Raji (cell line): ENCODE measurements around the gene GRM1.

Source experiments
- POLR2A ChIP-seq: IDR thresholded peaks from 2 replicates; pipeline ENCODE4 v1.6.1; 2011; ENCODE audit warnings: low read depth, low read length, control low read depth; ENCODE audit not compliant: insufficient read depth

Gene GRM1

DNA sequence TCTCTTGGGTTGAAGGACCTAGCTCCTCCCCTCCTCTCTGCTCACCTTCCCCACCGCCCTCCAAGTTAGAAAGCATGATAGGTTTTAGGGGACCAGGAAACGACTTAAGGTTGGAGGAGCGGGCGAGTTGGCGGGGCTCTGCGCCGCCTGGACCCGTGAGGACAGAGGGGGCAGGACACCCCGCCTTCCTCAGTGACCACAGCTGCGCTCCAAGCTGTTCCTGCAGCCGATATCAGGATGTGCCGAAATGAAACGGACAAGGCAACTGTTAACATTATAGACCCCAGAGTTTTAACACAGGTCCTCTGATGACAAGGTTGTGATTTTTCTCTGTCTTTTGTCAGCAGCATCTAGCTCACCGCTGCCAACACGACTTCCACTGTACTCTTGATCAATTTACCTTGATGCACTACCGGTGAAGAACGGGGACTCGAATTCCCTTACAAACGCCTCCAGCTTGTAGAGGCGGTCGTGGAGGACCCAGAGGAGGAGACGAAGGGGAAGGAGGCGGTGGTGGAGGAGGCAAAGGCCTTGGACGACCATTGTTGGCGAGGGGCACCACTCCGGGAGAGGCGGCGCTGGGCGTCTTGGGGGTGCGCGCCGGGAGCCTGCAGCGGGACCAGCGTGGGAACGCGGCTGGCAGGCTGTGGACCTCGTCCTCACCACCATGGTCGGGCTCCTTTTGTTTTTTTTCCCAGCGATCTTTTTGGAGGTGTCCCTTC, at the start of gene GRM1:
Gene GRM1 (plus strand): TSS at position 212 of the 722 bp plus-strand sequence. CDS start 456 bp downstream, at position 668.
- no peak for TF ChIP-seq POLR2A

DNA sequence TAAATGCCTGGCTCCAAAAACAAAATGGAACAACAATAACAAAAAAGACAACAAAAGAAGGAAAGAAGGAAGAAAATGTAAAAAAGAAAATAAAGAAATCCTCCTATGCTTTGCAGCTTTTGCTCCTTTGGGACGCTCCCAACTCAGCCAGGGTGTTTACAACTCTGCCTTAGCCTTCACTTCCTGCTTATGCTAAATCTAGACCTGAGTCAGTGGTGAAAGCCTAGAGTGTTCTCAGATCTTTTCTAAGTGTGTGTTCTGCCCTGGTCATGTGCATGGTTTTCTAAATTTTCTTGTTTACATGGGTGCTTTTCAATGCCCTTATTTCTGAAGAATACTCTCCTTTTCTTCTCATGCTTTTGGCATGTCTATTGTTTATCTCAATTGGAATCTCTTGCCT, 19.5 kb upstream of the GRM1 start:
- TF ChIP-seq POLR2A = no peak

DNA sequence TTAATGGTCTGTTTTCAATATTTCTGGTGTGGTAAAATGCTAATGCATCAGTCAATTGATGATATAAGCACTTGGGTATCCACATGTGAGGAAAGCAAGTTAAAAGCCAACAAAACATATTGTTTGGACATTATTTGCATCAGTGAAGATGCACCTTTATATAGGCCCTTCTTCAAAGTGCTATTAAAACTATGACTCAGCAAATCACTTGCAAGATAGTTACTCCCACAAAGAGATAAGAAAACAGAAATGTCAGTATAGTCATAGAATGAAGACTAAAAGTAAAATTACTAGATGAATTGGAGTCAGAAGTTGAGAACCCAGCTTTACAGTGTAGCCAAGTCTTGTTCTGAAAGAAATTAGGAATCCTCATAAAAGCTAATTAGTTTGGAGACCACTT, 14.6 kb upstream of the GRM1 start:
- TF ChIP-seq POLR2A = no peak

DNA sequence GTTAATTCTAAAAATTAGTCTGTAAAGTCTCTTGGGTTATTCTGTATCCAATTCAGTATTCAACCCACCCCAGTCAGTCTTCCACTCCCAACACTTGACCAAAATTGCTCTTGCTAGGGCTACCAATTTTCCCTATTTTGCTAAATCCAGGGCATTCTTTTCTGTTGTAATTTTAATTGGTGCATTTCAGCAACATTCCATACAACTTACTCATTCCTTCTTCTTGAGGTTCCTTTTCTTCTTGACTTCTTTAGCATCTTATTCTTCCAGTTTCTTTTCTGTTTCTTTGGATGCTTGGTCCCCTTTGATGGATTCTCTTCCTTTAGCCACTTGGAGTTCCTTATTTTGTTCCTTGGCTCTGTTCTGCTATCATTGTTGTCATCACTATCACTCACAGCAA, 11.2 kb upstream of the GRM1 start:
- TF ChIP-seq POLR2A = no peak

DNA sequence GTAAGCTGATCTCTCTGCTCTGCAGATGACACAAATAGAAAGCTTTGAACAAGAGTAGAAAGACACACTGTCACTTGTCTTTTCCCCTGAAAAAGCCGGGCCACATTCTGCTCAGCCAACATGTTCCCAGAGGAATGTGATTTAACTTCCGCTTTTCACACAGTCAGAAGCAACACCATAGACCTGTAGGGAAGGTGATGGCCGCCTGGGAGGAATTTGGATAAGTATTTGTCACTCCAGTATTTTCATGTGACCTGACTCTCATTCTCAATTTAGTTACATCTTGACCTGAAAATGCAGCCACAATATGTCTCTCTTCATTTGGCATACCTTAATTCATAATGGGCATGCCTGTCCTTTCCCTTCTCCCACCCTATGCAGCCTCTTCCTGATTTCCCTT, 2.0 kb upstream of the GRM1 start:
- TF ChIP-seq POLR2A = no peak

DNA sequence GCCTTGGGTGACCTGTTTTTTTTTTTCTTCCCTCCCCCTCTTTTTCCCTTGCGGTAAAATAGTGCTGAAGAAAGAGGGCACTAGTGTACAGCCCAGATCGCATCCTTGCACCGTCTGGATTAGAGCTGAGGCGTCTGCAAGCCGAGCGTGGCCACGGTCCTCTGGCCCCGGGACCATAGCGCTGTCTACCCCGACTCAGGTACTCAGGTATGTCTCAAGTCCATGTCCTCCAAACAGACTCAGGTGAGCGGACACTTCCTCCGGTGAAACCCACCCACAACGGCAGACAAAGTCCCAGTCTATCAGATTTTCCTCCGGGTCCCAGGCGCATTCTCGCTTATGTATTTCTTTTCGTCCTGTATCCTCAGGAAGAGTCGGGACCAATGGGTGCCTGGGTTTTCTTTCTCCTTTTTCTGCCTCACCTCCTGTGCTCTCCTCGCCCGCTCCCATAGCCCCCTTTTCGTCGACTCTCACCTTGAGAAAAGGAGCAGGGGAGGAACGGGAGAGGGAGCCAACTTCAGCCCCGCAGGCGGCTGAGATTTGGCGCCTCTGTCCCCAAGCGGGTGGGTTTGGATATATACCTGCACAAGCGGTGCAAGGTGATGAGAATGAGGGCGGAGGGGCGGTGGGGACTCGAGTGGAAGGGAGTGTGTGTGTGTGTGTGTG, 1.1 kb upstream of the GRM1 start:
- no peak for TF ChIP-seq POLR2A

DNA sequence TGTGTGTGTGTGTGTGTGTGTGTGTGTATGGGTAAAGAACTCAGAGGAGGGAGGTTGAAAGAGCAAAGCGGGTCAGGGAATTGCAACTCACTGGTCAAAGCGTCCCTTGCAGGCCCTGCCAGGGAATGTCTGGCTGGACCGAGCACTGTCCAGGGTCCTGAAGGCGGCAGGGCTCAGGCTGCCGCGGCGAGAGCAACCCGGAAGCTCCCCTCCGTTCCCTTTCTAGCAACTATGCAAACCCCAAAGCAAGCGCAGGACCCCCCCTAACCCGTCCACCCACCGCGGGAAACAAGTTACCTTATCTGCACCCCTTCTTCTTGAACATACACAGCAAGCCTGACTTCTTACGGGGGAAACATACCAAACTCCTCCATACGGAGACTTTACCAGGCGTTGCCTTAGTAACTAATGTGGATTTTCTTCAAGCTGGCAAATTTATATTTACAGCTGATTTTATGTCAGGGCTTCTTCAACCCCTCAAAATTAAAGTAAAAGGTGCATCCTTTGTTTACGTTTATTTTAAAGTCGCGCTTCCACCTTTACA, 538 bp upstream of the GRM1 start:
- TF ChIP-seq POLR2A = no peak

DNA sequence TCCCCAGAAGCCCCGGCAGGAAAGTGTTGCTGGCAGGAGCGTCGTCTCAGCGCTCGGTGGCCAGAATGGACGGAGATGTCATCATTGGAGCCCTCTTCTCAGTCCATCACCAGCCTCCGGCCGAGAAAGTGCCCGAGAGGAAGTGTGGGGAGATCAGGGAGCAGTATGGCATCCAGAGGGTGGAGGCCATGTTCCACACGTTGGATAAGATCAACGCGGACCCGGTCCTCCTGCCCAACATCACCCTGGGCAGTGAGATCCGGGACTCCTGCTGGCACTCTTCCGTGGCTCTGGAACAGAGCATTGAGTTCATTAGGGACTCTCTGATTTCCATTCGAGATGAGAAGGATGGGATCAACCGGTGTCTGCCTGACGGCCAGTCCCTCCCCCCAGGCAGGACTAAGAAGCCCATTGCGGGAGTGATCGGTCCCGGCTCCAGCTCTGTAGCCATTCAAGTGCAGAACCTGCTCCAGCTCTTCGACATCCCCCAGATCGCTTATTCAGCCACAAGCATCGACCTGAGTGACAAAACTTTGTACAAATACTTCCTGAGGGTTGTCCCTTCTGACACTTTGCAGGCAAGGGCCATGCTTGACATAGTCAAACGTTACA, 817 bp downstream of the GRM1 start:
- no peak for TF ChIP-seq POLR2A

DNA sequence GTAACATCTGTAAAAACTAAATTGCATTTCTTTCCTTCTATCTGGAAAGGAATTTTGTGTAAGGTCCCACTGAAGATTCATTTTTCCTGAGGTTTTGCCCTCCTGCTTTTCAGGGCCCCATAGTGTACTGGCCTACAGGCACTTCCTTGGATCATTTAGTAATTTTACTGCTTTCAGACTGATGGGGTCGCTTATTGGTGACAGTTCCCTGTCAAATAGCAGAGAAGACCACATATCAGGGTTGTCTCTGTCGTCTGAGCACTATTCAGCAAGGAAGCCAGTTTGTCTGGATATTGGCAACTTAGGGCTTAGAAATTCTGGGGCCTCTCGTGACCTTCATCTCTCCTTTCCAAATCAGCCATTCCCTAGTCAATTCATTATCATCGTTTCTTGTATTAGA, 3.5 kb downstream of the GRM1 start:
- TF ChIP-seq POLR2A = no peak

DNA sequence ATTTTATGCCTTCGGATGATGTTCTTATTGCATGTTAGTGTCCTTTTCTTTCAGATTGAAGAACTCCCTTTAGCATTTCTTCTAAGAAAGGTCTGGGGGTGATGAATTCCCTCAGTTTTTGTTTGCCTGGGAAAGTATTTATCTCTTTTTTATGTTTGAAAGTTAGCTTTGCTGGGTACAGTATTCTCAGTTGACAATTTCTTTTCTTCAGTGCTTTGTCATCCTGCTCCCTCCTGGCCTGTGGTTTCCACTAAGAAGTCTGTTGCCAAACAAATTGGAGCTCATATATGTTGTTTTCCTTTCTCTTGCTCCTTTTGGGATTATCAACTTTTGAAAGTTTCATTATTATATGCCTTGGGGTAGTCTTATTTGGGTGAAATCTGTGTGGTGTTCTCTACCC, 11.5 kb downstream of the GRM1 start:
- no peak for TF ChIP-seq POLR2A

DNA sequence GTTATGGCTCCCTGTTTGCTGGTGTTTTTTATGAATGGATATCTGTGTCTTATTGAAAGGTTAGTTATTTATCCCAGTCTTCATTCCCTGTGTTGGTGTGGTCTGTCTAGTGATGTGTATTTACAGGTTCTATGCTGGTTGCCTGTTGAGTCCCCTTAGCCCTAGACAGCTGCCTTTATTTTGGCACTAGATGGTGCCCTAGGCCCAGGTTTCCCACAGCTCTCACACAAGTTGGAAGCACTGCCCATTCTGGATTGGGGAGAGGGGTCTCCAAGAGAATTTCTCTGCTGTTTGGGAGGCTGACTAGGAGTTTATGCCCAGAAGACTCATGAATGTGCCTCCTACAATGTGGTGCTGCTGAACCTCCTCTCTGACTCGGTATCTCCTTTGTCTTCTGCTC, 12.4 kb downstream of the GRM1 start:
- no peak for TF ChIP-seq POLR2A

DNA sequence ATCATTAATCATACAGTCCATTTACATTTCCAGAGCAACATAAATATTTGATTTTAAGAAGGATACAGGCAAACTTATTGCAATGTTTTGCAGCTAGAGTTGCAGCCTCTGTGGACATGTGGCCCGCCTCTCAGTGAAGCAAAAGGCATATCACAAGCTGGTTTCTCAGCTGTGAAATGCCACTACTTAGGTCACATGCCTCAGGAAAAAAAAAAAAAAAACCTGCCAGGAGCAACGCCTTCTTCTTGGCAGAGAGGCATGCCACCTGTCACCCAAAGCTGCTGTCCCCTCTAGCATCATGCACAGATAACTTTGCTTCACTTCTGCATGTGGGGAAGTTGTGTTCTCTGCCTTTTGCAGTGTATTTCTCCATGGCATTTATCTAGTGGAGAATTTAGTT, 18.5 kb downstream of the GRM1 start:
- no peak for TF ChIP-seq POLR2A

DNA sequence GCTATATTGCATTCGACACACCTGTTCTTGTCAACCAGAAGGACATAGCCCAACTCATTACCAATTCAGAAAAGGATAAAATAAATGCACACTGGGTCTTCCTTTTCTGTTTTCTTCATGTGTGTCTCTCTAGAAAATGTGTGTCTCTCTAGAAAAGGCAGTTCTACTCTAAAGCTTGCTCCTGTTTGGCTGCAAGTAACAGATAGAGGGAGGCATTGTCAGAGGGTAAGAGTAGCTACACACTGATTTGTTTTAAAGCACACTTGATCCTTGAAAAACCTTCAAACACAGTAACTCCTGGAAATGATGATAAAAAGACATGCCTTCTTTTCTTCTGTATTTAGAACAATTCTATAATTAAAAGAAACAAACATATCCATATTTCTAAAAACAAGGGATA, 21.3 kb downstream of the GRM1 start:
- TF ChIP-seq POLR2A = no peak

DNA sequence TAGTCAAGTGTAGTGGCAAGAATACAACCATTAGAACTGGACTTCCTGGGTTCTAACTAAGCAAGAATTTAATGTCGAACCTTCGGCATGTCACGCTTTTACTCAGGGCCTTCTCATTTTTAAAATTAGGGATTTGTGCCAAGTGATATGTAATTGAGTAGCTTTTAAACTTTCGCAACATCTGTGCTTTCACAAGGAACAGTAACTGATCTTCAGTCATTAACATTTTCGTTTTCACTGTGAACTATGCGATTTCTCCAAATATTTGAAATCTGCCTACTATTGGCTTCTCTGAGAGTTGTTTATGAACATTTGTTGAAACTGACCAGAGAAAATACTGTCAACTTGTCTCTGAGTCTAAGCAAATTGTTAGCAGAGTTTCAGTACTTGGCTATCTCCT, 27.6 kb downstream of the GRM1 start:
- TF ChIP-seq POLR2A = no peak

DNA sequence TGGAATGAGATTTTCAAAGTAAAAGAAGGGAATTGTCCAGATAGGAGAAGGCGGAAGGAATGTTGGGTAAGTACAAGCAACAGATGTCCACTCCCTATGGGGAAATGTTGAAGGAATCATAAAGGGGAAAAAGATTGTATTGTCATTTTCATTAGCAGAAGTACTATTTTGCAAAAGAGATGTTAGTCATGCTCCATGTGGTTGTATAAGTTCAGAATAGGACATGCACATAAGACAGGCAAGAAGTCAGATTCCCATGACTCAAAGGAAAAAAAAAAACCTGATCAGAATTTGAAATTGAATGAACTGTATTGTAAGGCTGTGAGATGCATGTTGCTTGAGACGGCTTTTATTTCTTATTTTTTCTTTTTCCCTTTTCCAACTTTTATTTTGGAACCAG, 36.8 kb downstream of the GRM1 start:
- TF ChIP-seq POLR2A = no peak

DNA sequence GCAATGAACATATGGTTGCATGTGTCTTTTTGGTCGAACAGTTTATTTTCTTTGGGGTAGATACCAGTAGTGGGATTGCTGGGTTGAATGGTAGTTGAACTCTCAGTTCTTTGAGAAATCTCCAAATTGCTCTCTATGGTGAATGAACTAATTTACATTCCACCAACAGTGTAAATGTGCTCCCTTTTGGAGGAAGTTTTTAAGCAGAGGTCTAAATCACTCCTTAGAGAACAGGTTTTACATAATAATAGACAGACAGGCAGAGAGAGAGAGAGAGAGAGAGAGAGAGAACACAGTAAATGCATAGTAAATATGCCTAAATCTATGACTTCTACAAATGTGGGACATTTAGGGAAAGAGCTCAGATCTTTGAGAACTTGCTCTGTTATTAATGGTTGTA, 37.6 kb downstream of the GRM1 start:
- no peak for TF ChIP-seq POLR2A
